T-helper 1 cell (primary cell): ENCODE measurements around the gene FOXJ3.

Experiments
- DNase-seq, 5 donors: peaks; one replicate each; pipeline ENCODE4 v3.0.0-alpha.2; 2012 to 2020

The FOXJ3 gene

DNA sequence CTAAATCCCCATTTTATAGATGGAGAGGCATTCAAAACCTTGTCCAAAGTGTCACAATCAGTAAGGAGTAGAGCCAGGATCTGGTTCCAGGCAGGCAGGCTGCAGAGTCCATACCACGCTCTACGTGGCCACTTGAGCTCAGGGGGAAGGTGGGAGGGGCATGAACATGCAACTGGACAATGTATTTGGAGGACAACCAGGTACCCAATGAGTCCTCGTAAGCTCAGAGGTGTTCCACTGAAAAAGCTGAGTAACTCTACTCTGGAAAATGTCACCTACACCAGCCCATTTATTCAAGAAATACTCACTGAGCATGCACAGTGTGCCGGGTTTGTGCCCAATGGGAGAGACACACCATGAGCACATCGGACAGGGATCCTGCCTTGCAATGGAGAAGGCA lies 193.1 kb downstream of the FOXJ3 start:
- no peak for DNase-seq

DNA sequence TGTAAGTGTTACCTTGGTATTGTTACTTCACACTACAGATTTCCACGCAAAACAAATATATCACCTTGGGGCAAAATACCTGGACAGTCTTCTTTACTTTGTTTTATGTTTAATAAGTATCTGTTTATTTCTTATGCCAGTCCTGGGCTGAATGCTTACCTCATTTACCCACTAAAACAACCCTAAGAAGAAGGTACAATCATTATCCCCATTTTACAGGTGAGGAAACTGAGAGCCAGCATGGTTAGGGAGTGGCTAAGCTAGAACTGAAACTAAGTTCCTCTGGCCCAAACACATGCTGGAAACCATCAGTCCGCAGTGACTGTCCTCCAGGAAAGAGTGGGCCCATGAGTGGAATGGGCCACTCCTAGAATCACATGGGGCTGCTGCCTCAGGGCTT lies 194.8 kb downstream of the FOXJ3 start:
- no peak for DNase-seq

GRCh38 chr1:42139444-42139843 lies 195.6 kb downstream of the FOXJ3 start:
- no peak for DNase-seq

- DNase-seq: no peak
Observed at GRCh38 chr1:42138586-42138985, 196.4 kb downstream of the FOXJ3 start.

DNA sequence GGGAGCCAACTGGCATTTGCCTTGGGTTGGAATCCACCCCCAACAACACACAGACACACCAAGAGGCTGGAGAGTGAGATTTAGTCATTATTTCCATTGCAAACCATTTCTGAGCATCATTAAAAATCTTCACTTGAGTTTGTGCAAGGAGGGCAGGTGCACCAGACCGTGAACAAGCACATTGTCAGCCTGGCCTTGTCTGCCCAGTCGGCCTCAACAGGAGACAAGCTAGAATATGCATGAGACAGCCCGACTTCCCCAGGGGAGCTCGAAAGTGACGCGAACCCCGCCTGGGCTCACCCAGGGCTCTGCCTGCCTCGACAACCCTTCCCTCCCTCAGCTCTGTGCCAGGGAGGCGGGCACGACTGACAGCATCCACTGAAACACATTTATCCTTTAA lies 197.3 kb downstream of the FOXJ3 start:
- no peak for DNase-seq

- DNase-seq: no peak
Observed at GRCh38 chr1:42136466-42136865, 198.6 kb downstream of the FOXJ3 start.

DNA sequence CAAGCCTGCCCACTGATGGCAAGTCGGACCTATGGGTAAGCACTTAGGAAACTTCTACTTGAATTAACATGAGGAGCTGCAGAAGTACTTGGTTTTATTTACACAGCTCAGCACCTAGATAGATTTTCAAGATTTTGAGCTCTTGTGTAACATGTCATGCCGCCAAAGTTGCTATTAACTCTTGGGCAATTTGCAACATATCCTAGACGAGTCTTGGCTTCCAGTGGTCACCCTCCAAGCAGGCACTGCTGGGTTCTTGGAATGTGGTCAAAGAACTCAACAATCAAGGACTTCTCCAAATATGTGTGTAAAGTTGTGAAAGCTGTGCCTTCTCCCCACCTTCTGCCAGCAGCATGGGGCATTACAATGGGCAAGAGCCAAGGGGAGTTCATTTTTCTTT lies 199.6 kb downstream of the FOXJ3 start:
- DNase-seq: no peak

DNA sequence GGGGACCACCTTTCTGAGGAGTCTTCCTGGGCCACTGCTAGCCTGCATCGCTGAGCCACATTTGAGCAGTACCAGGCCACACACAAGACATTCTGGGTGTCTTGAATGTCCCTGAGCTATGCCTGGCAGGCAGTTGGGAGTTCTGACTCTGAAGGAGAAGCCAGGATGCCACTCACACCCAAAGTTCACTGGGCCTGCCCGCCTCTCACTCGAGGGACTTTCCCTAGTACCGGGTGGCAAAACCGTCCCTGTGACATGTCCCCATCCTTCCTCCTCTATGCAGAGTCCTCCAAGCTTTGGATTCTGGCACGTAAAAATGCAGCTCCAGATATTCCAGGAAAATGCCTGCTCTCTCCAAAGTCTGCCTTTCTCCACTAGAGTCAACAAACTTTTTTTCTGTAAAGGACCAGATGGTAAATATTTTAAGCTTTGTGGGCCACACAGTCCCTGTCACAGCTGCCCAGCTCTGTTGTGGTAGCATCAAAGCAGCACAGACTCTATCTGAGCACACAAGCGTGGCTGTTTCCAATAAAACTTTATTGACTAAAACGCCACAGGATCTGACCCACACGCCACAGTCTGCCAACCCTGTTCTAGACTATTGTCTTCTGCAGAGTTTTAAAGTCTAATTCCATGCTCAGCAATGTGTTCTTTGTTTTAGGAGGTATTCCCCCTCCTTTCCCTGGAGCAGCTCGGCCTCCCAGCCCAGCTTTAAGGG lies 201.1 kb downstream of the FOXJ3 start:
- DNase-seq: no peak

DNA sequence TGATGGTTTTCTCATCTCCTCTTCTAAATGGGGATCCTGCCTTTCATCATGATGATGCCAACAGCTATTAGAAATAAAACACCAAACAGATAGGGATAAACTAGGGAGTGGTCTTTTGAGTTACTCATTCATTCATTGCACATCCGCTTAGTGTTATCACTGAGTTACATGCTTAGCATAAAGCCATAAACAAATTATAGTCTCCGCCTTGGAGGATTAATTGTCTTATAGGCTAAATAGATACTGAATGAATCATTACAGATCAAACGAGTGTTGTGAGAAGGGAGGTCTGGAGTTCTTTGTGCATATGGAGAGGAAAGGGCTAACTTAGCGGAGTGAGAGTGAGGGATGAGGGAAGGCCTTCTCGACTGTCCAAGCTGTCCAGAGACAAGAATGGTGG lies 201.6 kb downstream of the FOXJ3 start:
- no peak for DNase-seq

DNA sequence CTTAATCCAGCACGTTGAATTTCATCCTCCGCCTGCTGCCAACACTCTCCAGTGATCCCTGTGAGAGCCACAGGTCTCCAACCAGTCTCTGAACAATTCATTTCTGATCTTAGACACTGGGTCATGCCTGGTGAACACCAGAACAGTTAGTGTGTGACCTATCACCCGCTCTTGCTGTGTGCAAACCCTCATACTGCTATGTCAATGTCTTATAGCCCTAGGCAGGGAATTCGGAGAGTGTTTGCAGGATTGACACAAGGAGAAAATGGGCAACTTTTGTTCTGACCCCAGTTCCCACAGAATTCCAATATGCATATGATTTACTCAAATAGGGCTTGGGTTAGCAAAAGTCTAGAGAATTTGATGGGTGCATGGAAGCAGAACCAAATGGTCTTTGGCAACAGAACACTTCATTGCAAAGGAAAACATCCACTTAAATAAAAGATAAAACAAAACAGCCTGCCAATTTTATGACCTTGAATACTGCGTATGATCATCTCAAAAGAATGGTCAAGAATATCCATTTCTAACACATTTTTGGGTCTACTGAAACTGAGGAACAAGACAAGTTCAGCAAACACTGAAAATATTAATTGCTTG lies 204.9 kb downstream of the FOXJ3 start:
- no peak for DNase-seq

DNA sequence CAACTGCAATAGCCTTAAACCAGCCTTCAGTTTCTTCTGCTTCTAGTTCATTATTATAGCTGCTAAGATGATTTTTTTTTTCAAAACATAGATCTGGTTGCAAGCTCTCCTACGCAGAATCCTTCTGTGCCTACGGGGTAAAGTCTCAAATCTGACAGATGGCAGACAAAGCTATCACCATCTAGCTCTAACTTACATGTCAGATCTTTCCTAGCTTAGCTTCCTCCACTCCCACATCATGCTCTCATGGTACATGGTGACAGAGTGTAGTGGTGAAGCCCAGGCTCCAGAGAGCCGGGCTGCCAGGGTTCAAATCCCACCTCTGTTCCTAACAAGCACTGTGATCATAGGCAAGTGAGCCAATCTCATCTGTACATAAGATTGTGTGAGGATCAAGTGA lies 206.1 kb downstream of the FOXJ3 start:
- no peak for DNase-seq

DNA sequence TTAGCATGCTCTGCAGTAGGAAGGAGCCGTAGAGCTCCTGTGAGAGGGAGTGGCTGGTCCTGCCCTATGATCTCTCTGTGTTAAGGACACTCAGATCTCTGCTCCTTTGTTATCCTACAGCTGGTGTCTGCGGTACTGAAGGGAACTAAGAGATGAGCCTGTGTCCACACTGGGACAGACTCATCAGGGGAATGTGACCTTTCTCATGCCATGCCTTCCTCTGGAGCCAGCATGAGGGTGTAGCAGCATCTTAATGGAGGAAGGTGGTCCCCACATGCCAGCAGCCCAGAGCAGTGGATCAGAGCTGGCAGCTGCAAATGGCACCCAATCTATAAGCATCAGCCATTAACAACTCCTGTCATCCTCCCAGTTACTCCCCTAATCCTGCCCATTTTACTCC lies 206.5 kb downstream of the FOXJ3 start:
- no peak for DNase-seq

DNA sequence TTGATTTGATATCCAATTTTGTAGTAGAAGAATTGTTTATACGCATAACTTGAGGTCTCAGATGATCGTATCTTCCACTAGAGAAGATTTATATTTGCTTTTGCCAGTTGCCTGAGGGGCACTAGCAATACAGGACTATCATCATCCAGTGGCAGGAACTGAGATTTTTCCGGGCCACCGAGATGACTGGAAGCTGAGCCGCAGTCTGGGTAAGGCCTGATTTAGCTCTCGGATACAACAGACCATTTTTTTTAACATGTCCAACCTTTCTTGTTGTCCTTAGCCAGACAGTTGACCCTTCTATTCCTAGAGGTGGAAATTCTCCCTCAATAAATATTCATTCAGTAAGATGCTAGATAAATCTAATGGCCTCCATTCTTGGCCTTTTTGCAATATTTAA lies 207.3 kb downstream of the FOXJ3 start:
- no peak for DNase-seq
